ENCODE data around the gene LGMN. TPM values are rescaled to one million over a fixed set of nuclear protein-coding genes. Genes with fewer than 3 reads are reported as not detected.

Gene LGMN
- polyA plus RNA-seq, 1 donor from 2014 or later, result 48.0 TPM

- no peaks in the 10 kb centered on the region for H3K79me2 ChIP-seq (replicated peaks; ENCODE audit: insufficient read depth, low read length)
- H3F3A ChIP-seq (ENCODE audit: insufficient read depth, low read length, poor library complexity, severe bottlenecking), result no peaks in the 10 kb centered on the region
- H3K36me3 ChIP-seq (ENCODE audit: insufficient read depth, low read length), result no peaks in the 10 kb centered on the region
- H3K9me3 ChIP-seq (ENCODE audit: low read length), result no peaks in the 10 kb centered on the region
- H4K20me1 ChIP-seq (ENCODE audit: insufficient read depth), result no peaks in the 10 kb centered on the region
- no peak overlapping the region for H3K27ac ChIP-seq (ENCODE audit: low read length)
- no peaks in the 10 kb centered on the region for H3K27me3 ChIP-seq (ENCODE audit: insufficient read depth, low read depth, low read length)
- H3K9me2 ChIP-seq (ENCODE audit: insufficient read depth, low read length), result no peaks in the 10 kb centered on the region
- TF ChIP-seq MXI1 (conservative IDR thresholded peaks at IDR 0.05; ENCODE audit: poor library complexity, severe bottlenecking), result no peak
- TF ChIP-seq EZH2 (IDR thresholded peaks at IDR 0.05; ENCODE audit: borderline replicate concordance, insufficient read depth, low read length, poor library complexity, severe bottlenecking), result no peak
- no peak for TF ChIP-seq TAF1 (IDR thresholded peaks at IDR 0.05; ENCODE audit: low read depth)
- no peak for TF ChIP-seq POLR2AphosphoS5 (IDR thresholded peaks at IDR 0.05)
- TF ChIP-seq, protein P1, sequence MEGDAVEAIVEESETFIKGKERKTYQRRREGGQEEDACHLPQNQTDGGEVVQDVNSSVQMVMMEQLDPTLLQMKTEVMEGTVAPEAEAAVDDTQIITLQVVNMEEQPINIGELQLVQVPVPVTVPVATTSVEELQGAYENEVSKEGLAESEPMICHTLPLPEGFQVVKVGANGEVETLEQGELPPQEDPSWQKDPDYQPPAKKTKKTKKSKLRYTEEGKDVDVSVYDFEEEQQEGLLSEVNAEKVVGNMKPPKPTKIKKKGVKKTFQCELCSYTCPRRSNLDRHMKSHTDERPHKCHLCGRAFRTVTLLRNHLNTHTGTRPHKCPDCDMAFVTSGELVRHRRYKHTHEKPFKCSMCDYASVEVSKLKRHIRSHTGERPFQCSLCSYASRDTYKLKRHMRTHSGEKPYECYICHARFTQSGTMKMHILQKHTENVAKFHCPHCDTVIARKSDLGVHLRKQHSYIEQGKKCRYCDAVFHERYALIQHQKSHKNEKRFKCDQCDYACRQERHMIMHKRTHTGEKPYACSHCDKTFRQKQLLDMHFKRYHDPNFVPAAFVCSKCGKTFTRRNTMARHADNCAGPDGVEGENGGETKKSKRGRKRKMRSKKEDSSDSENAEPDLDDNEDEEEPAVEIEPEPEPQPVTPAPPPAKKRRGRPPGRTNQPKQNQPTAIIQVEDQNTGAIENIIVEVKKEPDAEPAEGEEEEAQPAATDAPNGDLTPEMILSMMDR (IDR thresholded peaks at IDR 0.05; ENCODE audit: poor library complexity, severe bottlenecking), result no peak
- no peak for TF ChIP-seq EP300 (conservative IDR thresholded peaks at IDR 0.05; ENCODE audit: poor library complexity, severe bottlenecking)
- TF ChIP-seq, protein P2, sequence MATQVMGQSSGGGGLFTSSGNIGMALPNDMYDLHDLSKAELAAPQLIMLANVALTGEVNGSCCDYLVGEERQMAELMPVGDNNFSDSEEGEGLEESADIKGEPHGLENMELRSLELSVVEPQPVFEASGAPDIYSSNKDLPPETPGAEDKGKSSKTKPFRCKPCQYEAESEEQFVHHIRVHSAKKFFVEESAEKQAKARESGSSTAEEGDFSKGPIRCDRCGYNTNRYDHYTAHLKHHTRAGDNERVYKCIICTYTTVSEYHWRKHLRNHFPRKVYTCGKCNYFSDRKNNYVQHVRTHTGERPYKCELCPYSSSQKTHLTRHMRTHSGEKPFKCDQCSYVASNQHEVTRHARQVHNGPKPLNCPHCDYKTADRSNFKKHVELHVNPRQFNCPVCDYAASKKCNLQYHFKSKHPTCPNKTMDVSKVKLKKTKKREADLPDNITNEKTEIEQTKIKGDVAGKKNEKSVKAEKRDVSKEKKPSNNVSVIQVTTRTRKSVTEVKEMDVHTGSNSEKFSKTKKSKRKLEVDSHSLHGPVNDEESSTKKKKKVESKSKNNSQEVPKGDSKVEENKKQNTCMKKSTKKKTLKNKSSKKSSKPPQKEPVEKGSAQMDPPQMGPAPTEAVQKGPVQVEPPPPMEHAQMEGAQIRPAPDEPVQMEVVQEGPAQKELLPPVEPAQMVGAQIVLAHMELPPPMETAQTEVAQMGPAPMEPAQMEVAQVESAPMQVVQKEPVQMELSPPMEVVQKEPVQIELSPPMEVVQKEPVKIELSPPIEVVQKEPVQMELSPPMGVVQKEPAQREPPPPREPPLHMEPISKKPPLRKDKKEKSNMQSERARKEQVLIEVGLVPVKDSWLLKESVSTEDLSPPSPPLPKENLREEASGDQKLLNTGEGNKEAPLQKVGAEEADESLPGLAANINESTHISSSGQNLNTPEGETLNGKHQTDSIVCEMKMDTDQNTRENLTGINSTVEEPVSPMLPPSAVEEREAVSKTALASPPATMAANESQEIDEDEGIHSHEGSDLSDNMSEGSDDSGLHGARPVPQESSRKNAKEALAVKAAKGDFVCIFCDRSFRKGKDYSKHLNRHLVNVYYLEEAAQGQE (IDR thresholded peaks at IDR 0.05; ENCODE audit: borderline replicate concordance), result no peak
- no peak for TF ChIP-seq RAD21 (conservative IDR thresholded peaks at IDR 0.05)
- no peak for TF ChIP-seq SMC3 (conservative IDR thresholded peaks at IDR 0.05; ENCODE audit: poor library complexity)
- H3K4me3 ChIP-seq (ENCODE audit: low read length), result no peak overlapping the region
- H3K4me2 ChIP-seq (ENCODE audit: low read length), result no peak overlapping the region
- no peak overlapping the region for H2AFZ ChIP-seq (ENCODE audit: low read depth, low read length)
- no peak overlapping the region for H3K9ac ChIP-seq (ENCODE audit: low read length)
Observed at GRCh38 chr14:92656306-92657081, 91.9 kb downstream of the LGMN start.

- Histone ChIP-seq H3K27me3 (ENCODE audit: insufficient read depth, low read depth, low read length) (no peaks in the 10 kb centered on the region), H3F3A (ENCODE audit: insufficient read depth, low read length, poor library complexity, severe bottlenecking) (no peaks in the 10 kb centered on the region), H3K36me3 (ENCODE audit: insufficient read depth, low read length) (no peaks in the 10 kb centered on the region), H3K9ac (ENCODE audit: low read length) (no peak overlapping the region), H3K79me2 (replicated peaks; ENCODE audit: insufficient read depth, low read length) (no peaks in the 10 kb centered on the region), H2AFZ (ENCODE audit: low read depth, low read length) (no peak overlapping the region), H3K27ac (ENCODE audit: low read length) (no peak overlapping the region), H3K9me2 (ENCODE audit: insufficient read depth, low read length) (no peaks in the 10 kb centered on the region), H3K4me3 (ENCODE audit: low read length) (no peak overlapping the region), H3K4me2 (ENCODE audit: low read length) (no peak overlapping the region), H3K9me3 (ENCODE audit: low read length) (no peaks in the 10 kb centered on the region), H4K20me1 (ENCODE audit: insufficient read depth) (no peaks in the 10 kb centered on the region)
- TF ChIP-seq EZH2 (IDR thresholded peaks at IDR 0.05; ENCODE audit: borderline replicate concordance, insufficient read depth, low read length, poor library complexity, severe bottlenecking) (no peak), SMC3 (conservative IDR thresholded peaks at IDR 0.05; ENCODE audit: poor library complexity) (no peak), TAF1 (IDR thresholded peaks at IDR 0.05; ENCODE audit: low read depth) (no peak), RAD21 (conservative IDR thresholded peaks at IDR 0.05) (no peak)
- TF ChIP-seq, protein P1 (IDR thresholded peaks at IDR 0.05; ENCODE audit: poor library complexity, severe bottlenecking), result no peak
- TF ChIP-seq, protein P2 (IDR thresholded peaks at IDR 0.05; ENCODE audit: borderline replicate concordance), result no peak
Observed at GRCh38 chr14:92655419-92656201, 92.8 kb downstream of the LGMN start.

Data from neural cell (in vitro differentiated cells).